ENCODE measurements around the gene SOS1.

- TF ChIP-seq CTCF (IDR thresholded peaks at IDR 0.05; ENCODE audit: low read length) (no peak), EZH2 (optimal IDR thresholded peaks at IDR 0.05; ENCODE audit: low read depth, low read length) (no peak)
Observed at GRCh38 chr2:38997781-38998180, 123.1 kb downstream of the SOS1 start.

Measured in MM.1S (cell line).